SK-N-SH (cell line): Measurements from ENCODE around the gene COL23A1.

Source experiments
- CTCF ChIP-seq: fragments of 200-600 bp; sonication (generic); IDR thresholded peaks from 2 replicates; pipeline ENCODE4 v1.6.1; 2017; ENCODE audit warnings: antibody characterized with exemption, mild to moderate bottlenecking, moderate library complexity
- EP300 ChIP-seq, 2 experiments: IDR thresholded peaks; 2 replicates each; pipeline versions ENCODE4 v1.4.0 to v1.6.1; 2012; ENCODE audit warnings: borderline replicate concordance in 1 of 2, low read depth in 1 of 2, low read length in 1 of 2
- TF ChIP-seq, protein P1 (sequence below): IDR thresholded peaks from 2 replicates; pipeline ENCODE4; 2012

DNA sequence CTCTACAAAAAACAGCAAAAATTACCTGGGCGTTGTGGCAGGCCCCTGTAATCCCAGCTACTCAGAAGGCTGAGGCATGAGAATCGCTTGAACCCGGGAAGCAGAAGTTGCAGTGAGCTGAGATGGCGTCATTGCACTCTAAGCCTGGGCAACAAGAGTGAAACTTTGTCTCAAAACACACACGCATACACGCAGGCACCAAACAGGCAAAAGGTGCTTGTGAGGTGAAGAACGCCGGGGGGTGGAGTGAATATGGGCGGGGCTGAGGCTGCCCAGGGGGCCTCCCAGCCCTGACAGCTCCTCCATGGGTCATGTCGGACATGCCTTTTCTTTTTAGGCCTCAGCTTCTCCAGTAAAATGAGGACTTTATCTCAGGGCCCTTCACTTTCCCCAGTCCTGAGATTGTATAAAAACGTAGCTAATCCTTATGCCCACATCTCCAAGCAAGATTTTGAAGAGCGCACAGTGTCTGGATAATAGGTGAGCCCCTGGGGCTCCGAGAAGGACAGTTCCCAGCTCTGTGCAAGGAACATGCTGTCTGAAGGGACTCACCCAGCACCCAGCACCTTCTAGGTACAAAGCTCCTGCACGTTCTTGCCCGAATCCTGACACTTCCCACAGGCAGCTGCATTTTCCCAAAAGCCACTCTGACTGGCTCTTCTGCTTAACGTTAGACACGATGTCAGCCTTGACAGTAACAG, 168.3 kb downstream of the COL23A1 start:
- TF ChIP-seq CTCF (no peak), EP300 (IDR thresholded peaks at IDR 0.05; ENCODE audit: borderline replicate concordance in 1 of 2, low read depth in 1 of 2, low read length in 1 of 2) (no peak)
- TF ChIP-seq, protein P1, sequence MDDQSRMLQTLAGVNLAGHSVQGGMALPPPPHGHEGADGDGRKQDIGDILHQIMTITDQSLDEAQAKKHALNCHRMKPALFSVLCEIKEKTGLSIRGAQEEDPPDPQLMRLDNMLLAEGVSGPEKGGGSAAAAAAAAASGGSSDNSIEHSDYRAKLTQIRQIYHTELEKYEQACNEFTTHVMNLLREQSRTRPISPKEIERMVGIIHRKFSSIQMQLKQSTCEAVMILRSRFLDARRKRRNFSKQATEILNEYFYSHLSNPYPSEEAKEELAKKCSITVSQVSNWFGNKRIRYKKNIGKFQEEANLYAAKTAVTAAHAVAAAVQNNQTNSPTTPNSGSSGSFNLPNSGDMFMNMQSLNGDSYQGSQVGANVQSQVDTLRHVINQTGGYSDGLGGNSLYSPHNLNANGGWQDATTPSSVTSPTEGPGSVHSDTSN = no peak
